HepG2 (cell line): ENCODE measurements around the gene ZNF419.

Experiments used
- CAMTA2 ChIP-seq: sonication (generic); formaldehyde crosslinking; IDR thresholded peaks from 2 replicates; pipeline ENCODE4 v1.4.0; 2020; ENCODE audit warnings: mild to moderate bottlenecking, missing genetic modification reagents, borderline replicate concordance
- CSRNP2 ChIP-seq: sonication (generic); formaldehyde crosslinking; conservative IDR thresholded peaks from 2 replicates; pipeline ENCODE4 v1.8.0; 2022; ENCODE audit warnings: low read depth, missing genetic modification reagents
- CTCF ChIP-seq: sonication (generic); formaldehyde crosslinking; IDR thresholded peaks from 2 replicates; pipeline ENCODE4 v1.5.0; 2020; ENCODE audit warnings: mild to moderate bottlenecking, missing genetic modification reagents, moderate library complexity
- EZH2 ChIP-seq: conservative IDR thresholded peaks from 2 replicates; pipeline ENCODE4 v1.6.1; 2012; ENCODE audit warnings: mild to moderate bottlenecking, low read depth, low read length, moderate library complexity
- FOXP4 ChIP-seq: sonication (generic); formaldehyde crosslinking; IDR thresholded peaks from 2 replicates; pipeline ENCODE4 v1.4.0; 2020; ENCODE audit warnings: missing genetic modification reagents
- HDAC2 ChIP-seq: sonication (generic); formaldehyde crosslinking; IDR thresholded peaks from 2 replicates; pipeline ENCODE4 v1.4.0; 2020; ENCODE audit warnings: missing genetic modification reagents
- MAX ChIP-seq: IDR thresholded peaks from 2 replicates; pipeline ENCODE4 v1.6.1; 2012; ENCODE audit warnings: inconsistent platforms
- PRDM15 ChIP-seq: sonication (generic); formaldehyde crosslinking; IDR thresholded peaks from 2 replicates; pipeline ENCODE4 v1.4.0; 2020; ENCODE audit warnings: missing genetic modification reagents
- RELA ChIP-seq: sonication (generic); formaldehyde crosslinking; IDR thresholded peaks from 2 replicates; pipeline ENCODE4 v1.4.0; 2020; ENCODE audit warnings: missing genetic modification reagents
- SMC3 ChIP-seq: IDR thresholded peaks from 2 replicates; pipeline ENCODE4 v1.6.1; 2011; ENCODE audit warnings: low read length, improper control_type of control experiment
- ZNF567 ChIP-seq: sonication (generic); formaldehyde crosslinking; IDR thresholded peaks from 2 replicates; pipeline ENCODE4 v1.8.1; 2023; ENCODE audit warnings: mild to moderate bottlenecking, missing genetic modification reagents, borderline replicate concordance

- TF ChIP-seq RELA (CRISPR knock-in tag) (no peak), MAX (no peak), HDAC2 (CRISPR knock-in tag) (no peak), ZNF567 (CRISPR knock-in tag) (no peak), CSRNP2 (CRISPR knock-in tag) (no peak), EZH2 (no peak), SMC3 (no peak), FOXP4 (no peak), CTCF (CRISPR knock-in tag) (no peak), CAMTA2 (CRISPR knock-in tag) (no peak), PRDM15 (CRISPR knock-in tag) (no peak)
These were observed 44.3 kb upstream of the ZNF419 start for GRCh38 chr19:57443121-57443696.
